ENCODE measurements around the gene STK10.

The STK10 gene

DNA sequence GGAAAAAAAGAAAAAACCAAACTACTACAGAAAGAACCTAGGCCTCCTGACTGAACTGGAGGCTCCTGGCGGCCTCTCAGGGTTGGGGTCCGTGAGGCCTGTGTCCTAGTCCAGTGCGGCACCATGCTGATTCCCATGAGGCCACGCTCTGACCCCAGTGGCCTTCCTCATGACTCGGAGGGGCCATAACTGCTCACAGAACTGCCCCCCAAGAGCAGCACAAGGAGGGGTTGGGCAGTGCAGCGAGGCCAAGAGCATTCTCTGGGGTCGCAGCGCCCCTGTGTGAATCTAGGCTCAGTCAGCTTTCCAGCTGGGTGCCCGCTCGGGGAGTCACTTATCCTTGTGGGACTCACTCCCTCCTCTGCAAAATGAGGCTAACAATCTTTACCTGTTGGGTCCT is 102.3 kb downstream of the STK10 start:
- Histone ChIP-seq H3K4me1 (ENCODE audit: insufficient read depth, low read length, severe bottlenecking) (no peaks in the 10 kb centered on the region), H4K20me1 (ENCODE audit: insufficient read depth, low read length) (no peaks in the 10 kb centered on the region), H3K36me3 (ENCODE audit: insufficient read depth, low read length) (peaks cover 26% of the 10 kb centered on the region; the same call in 1 of the 2 replicates), H3K27me3 (ENCODE audit: insufficient read depth, low read length) (no peaks in the 10 kb centered on the region), H3K27ac (ENCODE audit: low read depth, low read length, poor library complexity, severe bottlenecking) (no peak overlapping the region), H3K4me2 (ENCODE audit: low read length) (no peak overlapping the region), H3K9me2 (ENCODE audit: low read depth, low read length) (no peaks in the 10 kb centered on the region), H3K79me2 (ENCODE audit: insufficient read depth, low read length) (no peaks in the 10 kb centered on the region), H3K9ac (ENCODE audit: low read length) (no peak overlapping the region), H2AFZ (ENCODE audit: low read length) (no peak overlapping the region), H3K9me3 (ENCODE audit: low read length) (no peaks in the 10 kb centered on the region), H3K4me3 (ENCODE audit: low read depth, low read length, poor library complexity, severe bottlenecking) (no peak overlapping the region), H3F3A (ENCODE audit: insufficient read depth, low read length) (no peaks in the 10 kb centered on the region)
- TF ChIP-seq, protein P1, sequence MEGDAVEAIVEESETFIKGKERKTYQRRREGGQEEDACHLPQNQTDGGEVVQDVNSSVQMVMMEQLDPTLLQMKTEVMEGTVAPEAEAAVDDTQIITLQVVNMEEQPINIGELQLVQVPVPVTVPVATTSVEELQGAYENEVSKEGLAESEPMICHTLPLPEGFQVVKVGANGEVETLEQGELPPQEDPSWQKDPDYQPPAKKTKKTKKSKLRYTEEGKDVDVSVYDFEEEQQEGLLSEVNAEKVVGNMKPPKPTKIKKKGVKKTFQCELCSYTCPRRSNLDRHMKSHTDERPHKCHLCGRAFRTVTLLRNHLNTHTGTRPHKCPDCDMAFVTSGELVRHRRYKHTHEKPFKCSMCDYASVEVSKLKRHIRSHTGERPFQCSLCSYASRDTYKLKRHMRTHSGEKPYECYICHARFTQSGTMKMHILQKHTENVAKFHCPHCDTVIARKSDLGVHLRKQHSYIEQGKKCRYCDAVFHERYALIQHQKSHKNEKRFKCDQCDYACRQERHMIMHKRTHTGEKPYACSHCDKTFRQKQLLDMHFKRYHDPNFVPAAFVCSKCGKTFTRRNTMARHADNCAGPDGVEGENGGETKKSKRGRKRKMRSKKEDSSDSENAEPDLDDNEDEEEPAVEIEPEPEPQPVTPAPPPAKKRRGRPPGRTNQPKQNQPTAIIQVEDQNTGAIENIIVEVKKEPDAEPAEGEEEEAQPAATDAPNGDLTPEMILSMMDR (IDR thresholded peaks at IDR 0.05; ENCODE audit: low read length) = no peak
- TF ChIP-seq EZH2 (IDR thresholded peaks at IDR 0.05; ENCODE audit: borderline replicate concordance, low read length) = no peak

DNA sequence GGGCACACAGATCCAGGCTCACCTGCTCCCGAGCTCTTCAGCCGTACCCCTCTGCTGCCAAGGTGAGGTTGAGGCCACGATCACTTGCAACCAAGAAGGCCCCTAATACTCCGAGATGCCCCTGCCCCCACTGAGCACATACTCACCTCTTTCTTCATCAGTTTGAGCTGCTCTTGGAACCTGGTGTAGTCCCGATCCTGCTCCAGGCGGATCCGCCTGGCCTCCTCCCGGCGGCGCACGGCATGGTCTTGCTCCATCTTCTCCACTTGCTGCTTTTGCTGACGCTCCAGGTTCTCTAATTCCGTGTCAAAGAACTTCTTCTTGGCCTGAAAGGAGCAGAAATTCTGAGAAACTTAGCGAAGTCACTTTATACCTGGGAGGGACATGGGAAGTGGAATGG is 105.8 kb downstream of the STK10 start:
- H3K27me3 ChIP-seq (ENCODE audit: insufficient read depth, low read length) = no peaks in the 10 kb centered on the region
- no peaks in the 10 kb centered on the region for H3K4me1 ChIP-seq (ENCODE audit: insufficient read depth, low read length, severe bottlenecking)
- no peak overlapping the region for H3K4me3 ChIP-seq (ENCODE audit: low read depth, low read length, poor library complexity, severe bottlenecking)
- TF ChIP-seq EZH2 (IDR thresholded peaks at IDR 0.05; ENCODE audit: borderline replicate concordance, low read length) = no peak
- TF ChIP-seq, protein P1 (IDR thresholded peaks at IDR 0.05; ENCODE audit: low read length) = no peak
- no peaks in the 10 kb centered on the region for H3K79me2 ChIP-seq (ENCODE audit: insufficient read depth, low read length)
- no peak overlapping the region for H3K9ac ChIP-seq (ENCODE audit: low read length)
- no peaks in the 10 kb centered on the region for H3F3A ChIP-seq (ENCODE audit: insufficient read depth, low read length)
- H3K4me2 ChIP-seq (ENCODE audit: low read length) = no peak overlapping the region
- H3K27ac ChIP-seq (ENCODE audit: low read depth, low read length, poor library complexity, severe bottlenecking) = no peak overlapping the region
- H3K9me2 ChIP-seq (ENCODE audit: low read depth, low read length) = no peaks in the 10 kb centered on the region
- no peak overlapping the region for H2AFZ ChIP-seq (ENCODE audit: low read length)
- H3K36me3 ChIP-seq (ENCODE audit: insufficient read depth, low read length) = peaks cover 37% of the 10 kb centered on the region; the same call in 1 of the 2 replicates
- no peaks in the 10 kb centered on the region for H4K20me1 ChIP-seq (ENCODE audit: insufficient read depth, low read length)
- H3K9me3 ChIP-seq (ENCODE audit: low read length) = no peaks in the 10 kb centered on the region

DNA sequence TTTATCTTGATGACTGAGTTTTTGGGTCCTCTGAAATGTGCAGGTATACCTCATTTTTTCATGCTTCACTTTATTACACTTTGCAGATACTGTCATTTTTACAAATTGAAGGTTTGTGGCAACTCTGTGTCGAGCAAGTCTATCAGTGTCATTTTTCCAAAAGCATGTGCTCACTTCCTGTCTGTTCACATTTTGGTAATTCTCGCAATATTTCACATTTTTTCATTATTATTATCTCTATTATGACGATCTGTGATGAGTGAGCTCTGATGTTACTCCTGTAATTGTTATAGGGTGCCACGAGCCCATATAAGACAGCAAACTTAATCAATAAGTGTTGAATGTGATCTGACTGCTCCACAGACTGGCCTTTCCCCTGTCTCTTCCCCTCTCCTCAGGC is 108.1 kb downstream of the STK10 start:
- H4K20me1 ChIP-seq (ENCODE audit: insufficient read depth, low read length) = no peaks in the 10 kb centered on the region

More for the DNA sequence above, 108.1 kb downstream of the STK10 start:
- H3K36me3 ChIP-seq (ENCODE audit: insufficient read depth, low read length) = peaks cover 58% of the 10 kb centered on the region
- TF ChIP-seq EZH2 (IDR thresholded peaks at IDR 0.05; ENCODE audit: borderline replicate concordance, low read length) = no peak
- TF ChIP-seq, protein P1 (IDR thresholded peaks at IDR 0.05; ENCODE audit: low read length) = no peak
- H3K9me3 ChIP-seq (ENCODE audit: low read length) = no peaks in the 10 kb centered on the region
- H3K4me2 ChIP-seq (ENCODE audit: low read length) = no peak overlapping the region
- H3F3A ChIP-seq (ENCODE audit: insufficient read depth, low read length) = no peaks in the 10 kb centered on the region
- no peaks in the 10 kb centered on the region for H3K27me3 ChIP-seq (ENCODE audit: insufficient read depth, low read length)
- no peaks in the 10 kb centered on the region for H3K79me2 ChIP-seq (ENCODE audit: insufficient read depth, low read length)
- no peak overlapping the region for H3K9ac ChIP-seq (ENCODE audit: low read length)
- H3K9me2 ChIP-seq (ENCODE audit: low read depth, low read length) = no peaks in the 10 kb centered on the region
- no peak overlapping the region for H2AFZ ChIP-seq (ENCODE audit: low read length)
- H3K27ac ChIP-seq (ENCODE audit: low read depth, low read length, poor library complexity, severe bottlenecking) = no peak overlapping the region
- no peak overlapping the region for H3K4me3 ChIP-seq (ENCODE audit: low read depth, low read length, poor library complexity, severe bottlenecking)
- no peaks in the 10 kb centered on the region for H3K4me1 ChIP-seq (ENCODE audit: insufficient read depth, low read length, severe bottlenecking)
